Neural cell (in vitro differentiated cells): Measurements from ENCODE around the gene MKKS.

ENCODE experiments used
- CTCF ChIP-seq: fragments of 450-650 bp; IDR thresholded peaks from 2 replicates; pipeline ENCODE4 v1.5.1; 2014; ENCODE audit warnings: antibody characterized with exemption, mild to moderate bottlenecking, moderate library complexity; ENCODE audit not compliant: poor library complexity, severe bottlenecking
- EP300 ChIP-seq: fragments of 450-650 bp; conservative IDR thresholded peaks from 2 replicates; pipeline ENCODE4 v1.6.1; 2014; ENCODE audit warnings: antibody characterized with exemption, mild to moderate bottlenecking, moderate library complexity; ENCODE audit not compliant: poor library complexity, severe bottlenecking
- EZH2 ChIP-seq: fragments of 200-600, 300-800 bp; shearing (Covaris generic), sonication (generic); IDR thresholded peaks from 2 replicates; pipeline ENCODE4 v1.6.1; 2014; ENCODE audit warnings: antibody characterized with exemption, low read length, borderline replicate concordance, mild to moderate bottlenecking; ENCODE audit not compliant: insufficient read depth, poor library complexity, severe bottlenecking
- MXI1 ChIP-seq: fragments of 450-650 bp; conservative IDR thresholded peaks from 2 replicates; pipeline ENCODE4 v1.6.1; 2014; ENCODE audit warnings: antibody characterized with exemption, mild to moderate bottlenecking; ENCODE audit not compliant: poor library complexity, severe bottlenecking
- POLR2AphosphoS5 ChIP-seq: IDR thresholded peaks from 2 replicates; pipeline ENCODE4 v1.6.1; 2012
- RAD21 ChIP-seq: fragments of 450-650 bp; conservative IDR thresholded peaks from 2 replicates; pipeline ENCODE4 v1.6.1; 2014; ENCODE audit warnings: antibody characterized with exemption, mild to moderate bottlenecking, moderate library complexity
- REST ChIP-seq: IDR thresholded peaks from 2 replicates; pipeline ENCODE4 v1.6.1; 2012; ENCODE audit warnings: borderline replicate concordance
- SMC3 ChIP-seq: fragments of 450-650 bp; conservative IDR thresholded peaks from 2 replicates; pipeline ENCODE4 v1.6.1; 2014; ENCODE audit warnings: antibody characterized with exemption, mild to moderate bottlenecking, moderate library complexity; ENCODE audit not compliant: poor library complexity

GRCh38 chr20:10388597-10388996 is 45.4 kb downstream of the MKKS start:
- TF ChIP-seq EZH2 (no peak), CTCF (no peak), POLR2AphosphoS5 (no peak), EP300 (no peak), REST (no peak), RAD21 (no peak), MXI1 (no peak), SMC3 (no peak)
